NCI-H128 (cell line): ENCODE results near the gene CPM.
"Not testable (repeated sequence)": the region's sequence is repeated elsewhere in the genome, so short reads cannot be mapped to it uniquely, and the experiment has no call there.

ENCODE experiments used
- DNase-seq: peaks from one replicate; lab custom pipeline; 2025; ENCODE audit not compliant: unreplicated experiment; lab: John Stamatoyannopoulos, UW

The CPM gene

GRCh38 chr12:68880660-68881325, 52.2 kb downstream of the CPM start:
- DNase-seq = no peak

DNA sequence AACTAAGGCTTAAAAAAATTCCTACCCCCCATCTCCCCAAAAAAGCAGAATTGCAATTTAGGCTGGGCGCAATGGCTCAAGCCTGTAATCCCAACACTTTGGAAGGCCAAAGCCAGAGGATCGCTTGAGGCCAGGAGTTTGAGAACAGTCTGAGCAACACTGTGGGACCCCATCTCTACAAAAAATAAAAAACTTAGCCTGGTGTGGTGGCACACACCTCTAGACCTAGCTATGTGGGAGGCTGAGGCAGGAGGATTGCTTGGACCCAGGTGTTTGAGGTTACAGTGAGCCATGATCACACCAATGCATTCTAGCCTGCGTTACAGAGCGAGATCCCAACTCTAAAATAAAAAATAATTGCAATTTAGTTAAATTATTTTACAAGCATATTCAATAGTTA, 54.1 kb downstream of the CPM start:
- DNase-seq = no peak

- no peak for DNase-seq
Measured at GRCh38 chr12:68878283-68878682, 54.7 kb downstream of the CPM start.

GRCh38 chr12:68877583-68877982, 55.4 kb downstream of the CPM start:
- DNase-seq = no peak

DNA sequence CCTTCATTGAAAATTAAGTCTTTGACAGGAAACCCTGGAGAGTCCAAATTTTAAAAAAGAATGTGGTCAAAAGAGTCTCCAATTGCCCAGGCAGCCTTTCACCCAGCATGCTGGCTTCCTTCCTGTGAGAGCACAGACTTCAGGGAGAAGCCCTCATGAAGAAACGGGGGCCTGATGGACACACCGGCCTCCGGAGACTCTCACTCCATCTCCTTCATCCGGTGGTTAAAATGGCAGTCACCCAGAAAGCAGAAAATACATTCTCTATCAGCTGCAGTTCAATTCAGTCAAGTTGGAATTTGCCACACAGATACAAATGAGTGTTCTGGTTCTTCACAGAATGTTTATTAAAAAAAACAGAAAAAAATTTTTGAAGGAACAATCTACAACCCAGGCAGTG, 56.5 kb downstream of the CPM start:
- DNase-seq = no peak

DNA sequence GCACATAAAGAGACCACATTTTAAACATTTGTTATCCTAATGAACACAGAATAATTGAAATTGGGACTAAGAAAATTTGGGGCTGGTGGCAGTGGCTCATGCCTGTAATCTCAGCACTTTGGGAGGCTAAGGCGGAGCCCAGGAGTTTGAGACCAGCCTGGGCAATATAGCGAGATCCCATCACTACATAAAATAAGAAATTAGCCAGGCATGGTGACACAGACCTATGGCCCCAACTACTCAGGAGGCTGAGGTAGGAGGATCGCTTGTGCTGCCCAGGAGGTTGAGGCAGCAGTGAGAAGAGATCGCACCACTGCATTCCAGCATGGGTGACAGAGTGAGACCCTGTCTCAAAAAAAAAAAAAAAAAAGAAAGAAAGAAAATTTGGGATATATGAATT, 59.7 kb downstream of the CPM start:
- DNase-seq = no peak

DNA sequence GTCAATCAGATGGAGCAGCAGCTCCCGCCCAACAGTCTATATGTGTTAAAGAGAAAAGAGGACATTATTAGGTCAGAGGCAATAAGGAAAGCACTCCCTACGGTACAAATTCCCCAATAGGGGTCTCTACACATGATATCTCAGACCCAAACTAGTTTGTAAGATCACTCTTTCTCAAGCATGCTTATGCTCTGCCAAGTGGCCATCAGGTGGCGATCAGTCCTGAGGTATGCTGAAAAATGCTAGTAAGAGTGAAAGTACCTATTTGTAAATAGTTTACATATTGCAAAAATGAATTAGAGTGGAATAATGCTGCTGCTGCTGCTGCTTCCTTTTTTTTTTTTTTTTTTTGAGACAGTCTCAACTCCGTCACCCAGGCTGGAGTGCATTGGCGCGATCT, 61.0 kb downstream of the CPM start:
- DNase-seq = no peak

- DNase-seq = no peak
Measured at GRCh38 chr12:68871396-68871795, 61.6 kb downstream of the CPM start.

- DNase-seq = no peak
Measured at GRCh38 chr12:68870443-68870842, 62.5 kb downstream of the CPM start.

- DNase-seq = no peak
Measured at GRCh38 chr12:68870011-68870410, 63.0 kb downstream of the CPM start.

- DNase-seq = no peak
Measured at GRCh38 chr12:68868043-68868790, 64.8 kb downstream of the CPM start.

GRCh38 chr12:68867606-68868005, 65.4 kb downstream of the CPM start:
- no peak for DNase-seq

- no peak for DNase-seq
Measured at GRCh38 chr12:68866950-68867349, 66.0 kb downstream of the CPM start.

DNA sequence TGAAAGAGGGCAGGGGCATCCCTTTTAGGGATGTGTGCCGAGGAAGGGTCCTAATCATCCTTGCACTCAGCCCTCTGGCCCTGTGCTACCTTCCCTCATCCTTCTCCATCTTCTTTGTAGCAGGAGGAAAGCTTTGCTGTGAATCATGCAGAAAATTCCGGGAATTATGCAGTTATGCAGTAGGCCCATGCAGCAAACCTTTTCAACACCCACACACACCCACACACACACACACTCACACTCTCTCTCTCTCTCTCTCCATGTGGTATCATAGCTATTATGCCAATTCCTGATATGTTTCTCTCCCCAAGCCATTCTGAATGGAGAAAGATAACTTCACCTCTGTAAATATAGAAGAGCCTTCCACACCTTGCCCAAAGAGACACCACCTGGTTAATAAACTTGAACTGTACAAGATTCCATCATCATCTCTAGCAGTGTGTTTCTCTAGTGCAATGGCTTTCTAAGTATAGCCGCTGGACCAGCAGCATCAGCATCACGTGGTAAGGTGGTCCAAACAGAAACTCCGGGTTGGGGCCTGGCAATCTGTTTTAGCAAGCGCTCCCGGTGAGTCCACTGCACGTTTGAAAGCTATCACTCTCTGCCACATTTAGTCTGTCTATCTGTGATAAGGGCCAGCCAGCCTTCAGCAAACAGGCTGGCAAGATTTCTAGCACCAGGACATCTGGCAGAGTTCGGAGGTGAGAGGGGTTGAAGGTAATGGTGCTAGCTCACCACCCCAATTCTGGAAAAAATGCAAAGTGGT, 67.4 kb downstream of the CPM start:
- no peak for DNase-seq

GRCh38 chr12:68864604-68865003, 68.4 kb downstream of the CPM start:
- DNase-seq = no peak

DNA sequence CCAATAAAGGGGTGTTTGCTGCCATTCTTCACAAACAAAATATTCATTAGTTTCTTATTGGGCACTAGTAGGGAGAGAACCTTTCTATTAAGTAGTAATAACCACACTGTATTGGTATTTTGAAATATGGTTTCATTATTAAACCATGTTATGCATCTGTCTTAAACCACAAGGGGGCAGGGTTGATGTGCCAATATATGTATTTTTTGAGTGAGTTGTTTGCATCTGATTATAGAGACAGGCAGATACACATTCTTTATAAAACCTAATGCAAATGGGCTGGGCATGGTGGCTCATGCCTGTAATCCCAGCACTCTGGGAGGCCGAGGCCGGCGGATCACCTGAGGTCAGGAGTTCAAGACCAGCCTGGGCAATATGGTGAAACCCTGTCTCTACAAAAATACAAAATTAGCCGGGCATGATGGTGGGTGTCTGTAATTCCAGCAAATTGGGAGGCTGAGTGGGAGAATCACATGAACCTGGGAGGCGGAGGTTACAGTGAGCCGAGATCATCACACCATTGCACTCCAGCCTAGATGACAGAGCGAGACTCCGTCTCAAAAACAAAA, 69.0 kb downstream of the CPM start:
- DNase-seq = not testable (repeated sequence)

GRCh38 chr12:68863109-68863770, 69.7 kb downstream of the CPM start:
- DNase-seq = no peak

GRCh38 chr12:68861890-68862289, 71.1 kb downstream of the CPM start:
- no peak for DNase-seq

DNA sequence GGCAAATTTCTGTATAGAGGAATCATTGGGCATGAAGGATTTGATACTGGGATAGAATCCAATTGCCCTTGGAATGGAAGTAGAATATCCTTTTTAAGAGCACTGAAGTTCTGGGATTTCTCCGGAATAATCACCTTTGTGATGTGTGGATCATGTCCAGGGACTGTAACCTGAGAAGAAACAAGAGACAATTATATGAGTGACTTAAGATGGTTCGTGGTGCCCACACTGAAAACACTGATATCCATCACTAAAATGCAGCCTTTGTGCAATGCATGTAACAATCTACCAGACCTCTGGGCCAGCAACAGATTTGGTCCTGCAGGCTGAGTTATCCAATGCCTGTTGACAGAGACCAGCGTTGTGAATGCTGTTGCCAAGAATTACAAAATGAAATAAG, 76.5 kb downstream of the CPM start:
- no peak for DNase-seq

DNA sequence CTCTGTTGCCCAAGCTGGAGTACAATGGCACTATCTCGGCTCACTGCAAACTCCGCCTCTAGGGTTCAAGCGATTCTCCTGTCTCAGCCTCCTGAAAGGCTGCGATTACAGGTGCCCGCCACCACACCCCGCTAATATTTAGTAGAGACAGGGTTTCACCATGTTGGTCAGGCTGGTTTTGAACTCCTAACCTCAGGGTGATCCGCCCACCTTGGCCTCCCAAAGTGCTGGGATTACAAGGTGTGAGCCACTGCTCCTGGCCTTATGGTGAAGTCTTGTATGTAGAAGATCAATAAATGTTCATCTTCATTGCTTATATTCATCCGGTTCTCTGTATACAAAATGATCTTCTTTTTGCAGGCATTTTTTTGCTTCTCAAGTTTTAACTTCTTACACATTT, 77.2 kb downstream of the CPM start:
- no peak for DNase-seq

GRCh38 chr12:68855111-68855510, 77.9 kb downstream of the CPM start:
- no peak for DNase-seq
